ENCODE data around the gene JADE2. TPM values are rescaled to one million over a fixed set of nuclear protein-coding genes. Genes with fewer than 3 reads are reported as not detected.
A peak's percentile ranks its signal among the peaks of the same experiment; 100 is the strongest.
"Not testable (repeated sequence)": the region's sequence is repeated elsewhere in the genome, so short reads cannot be mapped to it uniquely, and the experiment has no call there.

The JADE2 gene
- polyA plus RNA-seq, 2 donors = 3.8 to 4.1 TPM

DNA sequence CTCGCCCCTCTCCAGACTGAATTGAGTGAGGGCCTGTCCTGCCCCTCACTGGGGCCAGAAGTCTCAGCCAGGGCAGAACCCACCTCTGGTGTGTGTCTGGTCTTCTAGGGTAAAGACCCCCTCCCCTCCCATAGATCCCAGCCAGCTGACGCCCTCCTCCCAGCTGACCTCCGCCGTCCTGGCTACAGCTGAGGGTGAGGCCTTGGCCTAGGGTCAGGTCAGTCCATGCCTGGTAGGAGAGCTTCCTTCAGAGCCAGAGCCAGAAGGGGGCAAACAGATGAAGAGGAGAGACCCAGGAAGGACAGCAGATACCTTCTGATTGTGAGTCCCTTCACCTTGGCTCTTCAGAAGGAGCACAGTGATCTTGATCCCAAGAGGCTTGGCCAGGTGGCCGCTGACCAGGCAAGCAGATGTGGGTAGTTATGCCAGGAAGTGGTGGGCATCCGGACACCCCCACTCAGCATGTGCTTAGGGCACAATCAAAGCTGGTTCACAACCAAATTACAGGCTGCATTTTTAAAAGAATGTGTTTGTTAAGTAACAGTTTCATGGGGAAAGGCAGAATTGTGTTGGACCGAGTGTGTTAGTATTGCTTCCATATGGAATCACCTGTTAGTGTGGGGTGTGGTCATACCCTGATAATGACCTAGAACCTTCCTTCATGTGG lies 29.9 kb downstream of the JADE2 start:
- Histone ChIP-seq H3K36me3 (ENCODE audit: control insufficient read depth in 2 of 2, insufficient read depth in 2 of 2, low read length in 1 of 2) (peaks cover 6 to 26% of the 10 kb centered on the region in 2 donors), H3K4me3 (ENCODE audit: low read depth in 1 of 2, low read length in 2 of 2) (no peak overlapping the region), H3K4me1 (ENCODE audit: control insufficient read depth in 2 of 2, insufficient read depth in 2 of 2, low read length in 1 of 2) (peaks cover 14 to 21% of the 10 kb centered on the region in 2 donors), H3K27ac (ENCODE audit: low read depth in 2 of 2, low read length in 1 of 2) (peak overlapping the region in 1 of 2 donors; percentile 63), H3K27me3 (ENCODE audit: control insufficient read depth in 1 of 2, insufficient read depth in 2 of 2, low read length in 2 of 2) (no peaks in the 10 kb centered on the region), H3K9me3 (ENCODE audit: control insufficient read depth in 2 of 2, insufficient read depth in 1 of 2, low read depth in 1 of 2, low read length in 1 of 2) (peaks cover 0 to 3% of the 10 kb centered on the region in 2 donors)
- WGBS, 2 donors = 73 to 74% methylated on average over 7 of the region's 7 CpGs

DNA sequence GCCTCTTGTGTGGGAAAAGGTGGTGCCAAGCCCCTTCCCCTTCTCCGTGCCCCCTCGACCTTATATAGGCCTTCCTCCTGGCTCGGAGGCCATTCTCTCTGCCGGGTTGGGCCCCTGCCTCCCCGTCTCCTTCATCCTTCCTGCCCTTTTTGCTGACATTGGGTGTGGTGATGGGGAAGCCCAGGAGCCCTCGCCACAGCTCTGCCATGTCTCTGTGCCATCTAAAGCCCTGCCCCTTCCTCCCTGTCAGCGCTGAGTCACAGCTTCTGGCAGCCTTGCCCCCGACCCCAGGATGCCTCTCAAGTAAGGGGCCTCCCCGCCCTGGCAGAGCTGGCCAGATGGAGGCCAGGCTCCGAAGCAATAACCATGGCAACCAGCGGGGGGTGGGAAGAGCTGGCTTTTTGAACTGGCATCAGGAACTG lies 30.4 kb downstream of the JADE2 start:
- Histone ChIP-seq H3K9me3 (ENCODE audit: control insufficient read depth in 2 of 2, insufficient read depth in 1 of 2, low read depth in 1 of 2, low read length in 1 of 2) (peaks cover 0 to 3% of the 10 kb centered on the region in 2 donors), H3K4me1 (ENCODE audit: control insufficient read depth in 2 of 2, insufficient read depth in 2 of 2, low read length in 1 of 2) (peaks cover 14 to 21% of the 10 kb centered on the region in 2 donors), H3K27me3 (ENCODE audit: control insufficient read depth in 1 of 2, insufficient read depth in 2 of 2, low read length in 2 of 2) (no peaks in the 10 kb centered on the region), H3K36me3 (ENCODE audit: control insufficient read depth in 2 of 2, insufficient read depth in 2 of 2, low read length in 1 of 2) (peaks cover 11 to 28% of the 10 kb centered on the region in 2 donors), H3K27ac (ENCODE audit: low read depth in 2 of 2, low read length in 1 of 2) (peak overlapping the region in 1 of 2 donors; percentile 28), H3K4me3 (ENCODE audit: low read depth in 1 of 2, low read length in 2 of 2) (no peak overlapping the region)
- 34 to 40% methylated on average over 11 of the region's 11 CpGs for WGBS, 2 donors

DNA sequence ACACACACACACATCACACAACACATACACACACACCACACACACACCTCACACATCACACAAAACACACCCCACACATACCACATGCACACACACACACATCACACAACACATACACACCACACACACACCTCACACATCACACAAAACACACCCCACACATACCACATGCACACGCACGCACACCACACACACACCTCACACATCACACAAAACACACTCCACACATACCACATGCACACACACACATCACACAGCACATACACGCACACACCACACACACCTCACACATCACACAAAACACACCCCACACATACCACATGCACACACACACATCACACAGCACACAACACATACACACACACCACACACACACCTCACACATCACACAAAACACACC lies 31.1 kb downstream of the JADE2 start:
- Histone ChIP-seq H3K36me3 (ENCODE audit: control insufficient read depth in 2 of 2, insufficient read depth in 2 of 2, low read length in 1 of 2) (peaks cover 12 to 34% of the 10 kb centered on the region in 2 donors), H3K4me1 (ENCODE audit: control insufficient read depth in 2 of 2, insufficient read depth in 2 of 2, low read length in 1 of 2) (peaks cover 14 to 21% of the 10 kb centered on the region in 2 donors)
- 97 to 98% methylated on average over 3 of the region's 3 CpGs for WGBS, 2 donors
- not testable (repeated sequence) for H3K27me3 ChIP-seq (ENCODE audit: control insufficient read depth in 1 of 2, insufficient read depth in 2 of 2, low read length in 2 of 2); H3K4me3 ChIP-seq (ENCODE audit: low read depth in 1 of 2, low read length in 2 of 2); H3K27ac ChIP-seq (ENCODE audit: low read depth in 2 of 2, low read length in 1 of 2); H3K9me3 ChIP-seq (ENCODE audit: control insufficient read depth in 2 of 2, insufficient read depth in 1 of 2, low read depth in 1 of 2, low read length in 1 of 2)

DNA sequence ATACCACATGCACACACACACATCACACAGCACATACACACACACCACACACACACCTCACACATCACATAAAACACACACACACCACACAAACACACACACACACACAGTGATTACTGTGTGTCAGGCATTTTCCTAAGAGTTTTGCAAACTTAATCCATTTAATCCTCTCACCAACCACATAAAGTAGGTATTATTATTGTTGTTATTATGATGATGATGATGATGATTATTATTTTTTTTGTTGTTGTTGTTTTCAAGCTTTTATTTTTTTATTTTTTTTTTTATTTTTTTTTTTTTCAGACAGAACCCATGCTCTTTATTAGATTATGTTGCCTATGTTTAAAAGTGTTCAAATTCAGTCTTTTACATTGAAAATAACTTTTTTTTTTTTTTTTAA lies 31.5 kb downstream of the JADE2 start:
- H3K36me3 ChIP-seq (ENCODE audit: control insufficient read depth in 2 of 2, insufficient read depth in 2 of 2, low read length in 1 of 2) = peaks cover 12 to 36% of the 10 kb centered on the region in 2 donors
- peaks cover 0 to 3% of the 10 kb centered on the region in 2 donors for H3K9me3 ChIP-seq (ENCODE audit: control insufficient read depth in 2 of 2, insufficient read depth in 1 of 2, low read depth in 1 of 2, low read length in 1 of 2)
- H3K27ac ChIP-seq (ENCODE audit: low read depth in 2 of 2, low read length in 1 of 2) = no peak overlapping the region
- no peak overlapping the region for H3K4me3 ChIP-seq (ENCODE audit: low read depth in 1 of 2, low read length in 2 of 2)
- peaks cover 14 to 21% of the 10 kb centered on the region in 2 donors for H3K4me1 ChIP-seq (ENCODE audit: control insufficient read depth in 2 of 2, insufficient read depth in 2 of 2, low read length in 1 of 2)
- H3K27me3 ChIP-seq (ENCODE audit: control insufficient read depth in 1 of 2, insufficient read depth in 2 of 2, low read length in 2 of 2) = no peaks in the 10 kb centered on the region

DNA sequence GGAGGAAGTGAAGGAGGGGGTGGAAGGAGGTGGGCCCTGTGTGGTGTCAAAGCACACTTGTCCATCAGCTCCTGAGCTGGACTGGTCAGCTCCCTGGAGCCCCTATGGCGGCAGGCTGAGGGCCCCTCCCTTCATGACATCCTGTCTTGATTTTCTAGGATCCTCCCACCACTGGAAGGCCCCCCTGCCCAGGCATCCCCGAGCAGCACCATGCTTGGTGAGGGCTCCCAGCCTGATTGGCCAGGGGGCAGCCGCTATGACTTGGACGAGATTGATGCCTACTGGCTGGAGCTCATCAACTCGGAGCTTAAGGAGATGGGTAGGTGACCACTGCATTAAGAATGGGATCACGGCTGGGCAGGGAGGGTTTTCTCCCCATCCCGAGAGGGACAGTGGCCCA lies 34.2 kb downstream of the JADE2 start:
- Histone ChIP-seq H3K36me3 (ENCODE audit: control insufficient read depth in 2 of 2, insufficient read depth in 2 of 2, low read length in 1 of 2) (peaks cover 18 to 48% of the 10 kb centered on the region in 2 donors), H3K9me3 (ENCODE audit: control insufficient read depth in 2 of 2, insufficient read depth in 1 of 2, low read depth in 1 of 2, low read length in 1 of 2) (peaks cover 0 to 3% of the 10 kb centered on the region in 2 donors), H3K4me1 (ENCODE audit: control insufficient read depth in 2 of 2, insufficient read depth in 2 of 2, low read length in 1 of 2) (peaks cover 5 to 12% of the 10 kb centered on the region in 2 donors), H3K4me3 (ENCODE audit: low read depth in 1 of 2, low read length in 2 of 2) (no peak overlapping the region), H3K27me3 (ENCODE audit: control insufficient read depth in 1 of 2, insufficient read depth in 2 of 2, low read length in 2 of 2) (no peaks in the 10 kb centered on the region), H3K27ac (ENCODE audit: low read depth in 2 of 2, low read length in 1 of 2) (no peak overlapping the region)
- 87 to 88% methylated on average over 7 of the region's 7 CpGs for WGBS, 2 donors

DNA sequence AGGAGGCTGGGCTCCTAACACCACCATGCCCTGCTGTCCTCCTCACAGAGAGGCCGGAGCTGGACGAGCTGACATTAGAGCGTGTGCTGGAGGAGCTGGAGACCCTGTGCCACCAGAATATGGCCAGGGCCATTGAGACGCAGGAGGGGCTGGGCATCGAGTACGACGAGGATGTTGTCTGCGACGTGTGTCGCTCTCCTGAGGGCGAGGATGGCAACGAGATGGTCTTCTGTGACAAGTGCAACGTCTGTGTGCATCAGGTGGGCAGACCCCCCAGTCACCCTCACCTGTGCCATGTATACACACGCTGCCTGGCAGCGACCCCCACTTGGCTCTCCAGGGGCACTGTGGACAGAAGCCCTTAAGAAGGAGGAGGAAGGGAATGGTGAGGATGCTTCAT lies 35.2 kb downstream of the JADE2 start:
- peaks cover 18 to 56% of the 10 kb centered on the region in 2 donors for H3K36me3 ChIP-seq (ENCODE audit: control insufficient read depth in 2 of 2, insufficient read depth in 2 of 2, low read length in 1 of 2)
- no peak overlapping the region for H3K27ac ChIP-seq (ENCODE audit: low read depth in 2 of 2, low read length in 1 of 2)
- 93% methylated on average over 15 of the region's 15 CpGs for WGBS, 2 donors

DNA sequence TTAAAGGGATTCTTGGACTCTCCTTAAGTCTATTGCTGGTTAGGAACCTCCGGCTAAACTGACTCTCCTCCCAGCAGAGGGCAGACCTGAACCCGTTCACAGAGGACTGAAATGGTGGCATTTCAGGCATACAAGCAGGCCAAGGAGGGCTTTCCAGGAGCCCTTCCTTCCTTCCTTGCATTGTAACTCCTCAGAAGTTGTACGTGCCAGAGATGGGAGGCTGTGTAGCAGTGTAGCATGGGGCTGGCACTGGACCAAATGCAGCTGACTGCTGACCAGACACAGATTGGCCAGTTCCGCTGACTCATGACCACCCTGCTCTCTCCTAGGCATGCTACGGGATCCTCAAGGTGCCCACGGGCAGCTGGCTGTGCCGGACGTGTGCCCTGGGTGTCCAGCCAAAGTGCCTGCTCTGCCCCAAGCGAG lies 36.4 kb downstream of the JADE2 start:
- 73% methylated on average over 9 of the region's 9 CpGs for WGBS, 2 donors
- H3K27me3 ChIP-seq (ENCODE audit: control insufficient read depth in 1 of 2, insufficient read depth in 2 of 2, low read length in 2 of 2) = no peaks in the 10 kb centered on the region
- no peak overlapping the region for H3K27ac ChIP-seq (ENCODE audit: low read depth in 2 of 2, low read length in 1 of 2)
- no peak overlapping the region for H3K4me3 ChIP-seq (ENCODE audit: low read depth in 1 of 2, low read length in 2 of 2)
- H3K36me3 ChIP-seq (ENCODE audit: control insufficient read depth in 2 of 2, insufficient read depth in 2 of 2, low read length in 1 of 2) = peaks cover 28 to 66% of the 10 kb centered on the region in 2 donors
- no peaks in the 10 kb centered on the region for H3K4me1 ChIP-seq (ENCODE audit: control insufficient read depth in 2 of 2, insufficient read depth in 2 of 2, low read length in 1 of 2)
- no peaks in the 10 kb centered on the region for H3K9me3 ChIP-seq (ENCODE audit: control insufficient read depth in 2 of 2, insufficient read depth in 1 of 2, low read depth in 1 of 2, low read length in 1 of 2)

More for the DNA sequence above, 35.2 kb downstream of the JADE2 start:
- Histone ChIP-seq H3K4me1 (ENCODE audit: control insufficient read depth in 2 of 2, insufficient read depth in 2 of 2, low read length in 1 of 2) (peaks cover 2 to 5% of the 10 kb centered on the region in 2 donors), H3K27me3 (ENCODE audit: control insufficient read depth in 1 of 2, insufficient read depth in 2 of 2, low read length in 2 of 2) (no peaks in the 10 kb centered on the region), H3K4me3 (ENCODE audit: low read depth in 1 of 2, low read length in 2 of 2) (no peak overlapping the region), H3K9me3 (ENCODE audit: control insufficient read depth in 2 of 2, insufficient read depth in 1 of 2, low read depth in 1 of 2, low read length in 1 of 2) (no peaks in the 10 kb centered on the region)

DNA sequence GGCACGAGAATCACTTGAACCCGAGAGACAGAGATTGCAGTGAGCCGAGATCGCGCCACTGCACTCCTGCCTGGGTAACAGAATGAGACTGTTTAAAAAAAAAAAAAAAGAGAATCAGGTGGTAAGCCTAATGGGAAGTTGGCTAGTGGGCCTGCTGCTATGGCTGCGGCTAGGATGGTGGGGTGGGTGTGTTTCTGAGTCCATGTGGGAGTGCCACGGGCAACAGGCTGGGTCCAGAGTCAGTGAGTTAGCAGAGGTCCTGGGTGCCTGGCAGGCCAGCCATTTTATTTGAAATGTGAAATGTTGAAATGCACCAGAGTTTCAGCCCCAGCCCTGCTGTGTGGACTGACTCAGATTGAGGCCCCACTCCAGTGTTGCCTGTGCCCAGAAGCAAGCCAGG lies 37.8 kb downstream of the JADE2 start:
- H3K4me3 ChIP-seq (ENCODE audit: low read depth in 1 of 2, low read length in 2 of 2) = no peak overlapping the region

DNA sequence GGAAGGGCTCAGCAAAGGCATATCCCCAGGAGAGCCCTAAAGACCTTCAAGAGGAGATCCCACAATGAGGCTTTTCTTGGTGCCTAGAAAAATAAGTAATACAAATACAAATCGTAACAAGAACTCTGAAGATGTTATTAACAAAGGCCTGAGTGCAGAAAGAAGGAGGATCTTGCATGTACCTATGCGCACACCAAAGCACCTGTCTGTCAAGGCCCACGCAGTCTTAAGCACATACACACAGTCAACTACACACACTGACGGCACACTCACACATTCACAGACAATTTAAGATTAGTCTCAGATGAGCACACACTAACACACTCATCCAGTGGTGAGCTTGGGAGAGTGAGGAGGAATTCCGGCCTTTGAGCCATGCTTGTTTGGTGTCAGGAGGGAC lies 38.5 kb downstream of the JADE2 start:
- peaks cover 6 to 10% of the 10 kb centered on the region in 2 donors for H3K4me1 ChIP-seq (ENCODE audit: control insufficient read depth in 2 of 2, insufficient read depth in 2 of 2, low read length in 1 of 2)
- peaks cover 32 to 76% of the 10 kb centered on the region in 2 donors for H3K36me3 ChIP-seq (ENCODE audit: control insufficient read depth in 2 of 2, insufficient read depth in 2 of 2, low read length in 1 of 2)
- no peaks in the 10 kb centered on the region for H3K27me3 ChIP-seq (ENCODE audit: control insufficient read depth in 1 of 2, insufficient read depth in 2 of 2, low read length in 2 of 2)
- no peaks in the 10 kb centered on the region for H3K9me3 ChIP-seq (ENCODE audit: control insufficient read depth in 2 of 2, insufficient read depth in 1 of 2, low read depth in 1 of 2, low read length in 1 of 2)
- no peak overlapping the region for H3K4me3 ChIP-seq (ENCODE audit: low read depth in 1 of 2, low read length in 2 of 2)
- WGBS, 2 donors = 78% methylated on average over 5 of the region's 5 CpGs
- no peak overlapping the region for H3K27ac ChIP-seq (ENCODE audit: low read depth in 2 of 2, low read length in 1 of 2)

More for the DNA sequence above, 37.8 kb downstream of the JADE2 start:
- Histone ChIP-seq H3K27me3 (ENCODE audit: control insufficient read depth in 1 of 2, insufficient read depth in 2 of 2, low read length in 2 of 2) (no peaks in the 10 kb centered on the region), H3K4me1 (ENCODE audit: control insufficient read depth in 2 of 2, insufficient read depth in 2 of 2, low read length in 1 of 2) (peaks cover under 1 to 4% of the 10 kb centered on the region in 2 donors), H3K27ac (ENCODE audit: low read depth in 2 of 2, low read length in 1 of 2) (no peak overlapping the region), H3K36me3 (ENCODE audit: control insufficient read depth in 2 of 2, insufficient read depth in 2 of 2, low read length in 1 of 2) (peaks cover 35 to 76% of the 10 kb centered on the region in 2 donors), H3K9me3 (ENCODE audit: control insufficient read depth in 2 of 2, insufficient read depth in 1 of 2, low read depth in 1 of 2, low read length in 1 of 2) (no peaks in the 10 kb centered on the region)
- WGBS, 2 donors = 95 to 98% methylated on average over 7 of the region's 7 CpGs

DNA sequence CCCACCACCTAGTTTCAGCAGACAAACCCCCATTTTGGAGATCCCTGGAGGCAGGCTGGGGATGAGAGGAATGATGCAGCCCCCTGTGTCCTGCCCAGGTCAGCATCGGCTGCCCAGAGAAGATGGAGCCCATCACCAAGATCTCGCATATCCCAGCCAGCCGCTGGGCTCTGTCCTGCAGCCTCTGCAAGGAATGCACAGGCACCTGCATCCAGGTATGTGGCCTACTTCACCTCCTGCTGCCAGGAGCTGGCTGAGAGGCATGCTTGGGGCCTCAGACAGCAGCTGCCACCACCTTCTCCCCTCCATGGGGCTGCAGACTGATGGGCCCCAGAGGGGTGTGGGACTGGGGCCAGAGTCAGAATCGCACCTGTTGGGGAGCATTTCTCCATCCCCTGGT lies 38.9 kb downstream of the JADE2 start:
- Histone ChIP-seq H3K27ac (ENCODE audit: low read depth in 2 of 2, low read length in 1 of 2) (no peak overlapping the region), H3K36me3 (ENCODE audit: control insufficient read depth in 2 of 2, insufficient read depth in 2 of 2, low read length in 1 of 2) (peaks cover 31 to 73% of the 10 kb centered on the region in 2 donors), H3K4me1 (ENCODE audit: control insufficient read depth in 2 of 2, insufficient read depth in 2 of 2, low read length in 1 of 2) (peaks cover 10 to 13% of the 10 kb centered on the region in 2 donors), H3K4me3 (ENCODE audit: low read depth in 1 of 2, low read length in 2 of 2) (no peak overlapping the region), H3K27me3 (ENCODE audit: control insufficient read depth in 1 of 2, insufficient read depth in 2 of 2, low read length in 2 of 2) (no peaks in the 10 kb centered on the region), H3K9me3 (ENCODE audit: control insufficient read depth in 2 of 2, insufficient read depth in 1 of 2, low read depth in 1 of 2, low read length in 1 of 2) (no peaks in the 10 kb centered on the region)
- WGBS, 2 donors = 96 to 97% methylated on average over 4 of the region's 4 CpGs

Measured in esophagus (tissue), 2 donors.